CD4-positive, alpha-beta memory T cell (primary cell): Measurements from ENCODE around the gene IL10RA. TPM values are rescaled to one million over a fixed set of nuclear protein-coding genes. Genes with fewer than 3 reads are reported as not detected.
A peak's percentile ranks its signal among the peaks of the same experiment; 100 is the strongest.

Experiments used
- CTCF ChIA-PET: fragments of 350-600 bp; sonication (Branson Sonifier 250); formaldehyde crosslinking; loops from one replicate; lab custom pipeline; 2021; ENCODE audit warnings: inconsistent platforms; ENCODE audit not compliant: partially characterized antibody; lab: Charles Lee
- POLR2A ChIA-PET: fragments of 350-600 bp; sonication (Branson Sonifier 250); formaldehyde crosslinking; loops from one replicate; lab custom pipeline; 2021; ENCODE audit not compliant: partially characterized antibody; lab: Charles Lee
- DNase-seq, 5 donors: peaks; one replicate each; pipeline versions ENCODE4 v3.0.0 to v3.0.0-alpha.2; 2020 to 2022; ENCODE audit warnings: mixed read lengths in 1 of 5
- H3K27ac ChIP-seq: one replicate; pipeline ENCODE4 v1.7.0; 2013; ENCODE audit warnings: low read depth, low read length
- H3K27me3 ChIP-seq: 2 replicates; pipeline ENCODE4 v1.7.0; 2013; ENCODE audit warnings: mild to moderate bottlenecking, low read length, moderate library complexity; ENCODE audit not compliant: insufficient read depth
- H3K36me3 ChIP-seq: 2 replicates; pipeline ENCODE4 v1.7.0; 2013; ENCODE audit warnings: mild to moderate bottlenecking, low read length, moderate library complexity; ENCODE audit not compliant: insufficient read depth
- H3K4me1 ChIP-seq: 2 replicates; pipeline ENCODE4 v1.7.0; 2013; ENCODE audit warnings: mild to moderate bottlenecking, low read length, moderate library complexity; ENCODE audit not compliant: insufficient read depth
- H3K4me3 ChIP-seq, 2 donors: one replicate each; pipeline ENCODE4 v1.7.0; 2013; ENCODE audit warnings: low read length in 2 of 2, mild to moderate bottlenecking in 1 of 2
- H3K9me3 ChIP-seq, 2 donors: one replicate each; pipeline ENCODE4 v1.7.0; 2013; ENCODE audit warnings: low read length in 2 of 2, control low read depth in 1 of 2; ENCODE audit not compliant: control insufficient read depth in 1 of 2
- H3K27ac Mint-ChIP-seq, 7 donors: one replicate each; pipeline ENCODE4 v1.8.0; 2020 to 2021; ENCODE audit warnings: mixed read lengths in 7 of 7, mild to moderate bottlenecking in 6 of 7, inconsistent platforms in 3 of 7, moderate library complexity in 3 of 7
- H3K27me3 Mint-ChIP-seq, 2 donors: one replicate each; pipeline ENCODE4 v1.8.0; 2020 to 2021; ENCODE audit warnings: mixed read lengths in 2 of 2
- H3K36me3 Mint-ChIP-seq, 2 donors: one replicate each; pipeline ENCODE4 v1.8.0; 2020 to 2021; ENCODE audit warnings: mixed read lengths in 2 of 2, inconsistent platforms in 1 of 2, mild to moderate bottlenecking in 1 of 2
- H3K4me1 Mint-ChIP-seq, 4 donors: one replicate each; pipeline ENCODE4 v1.8.0; 2020 to 2021; ENCODE audit warnings: mixed read lengths in 4 of 4, mild to moderate bottlenecking in 1 of 4
- H3K4me3 Mint-ChIP-seq, 8 donors: one replicate each; pipeline ENCODE4 v1.8.0; 2020 to 2021; ENCODE audit warnings: mixed read lengths in 8 of 8, mild to moderate bottlenecking in 7 of 8, moderate library complexity in 6 of 8, inconsistent platforms in 3 of 8
- H3K9me3 Mint-ChIP-seq, 8 donors: one replicate each; pipeline ENCODE4 v1.8.0; 2020 to 2021; ENCODE audit warnings: mixed read lengths in 8 of 8, mild to moderate bottlenecking in 5 of 8, inconsistent platforms in 3 of 8, moderate library complexity in 1 of 8
- intact Hi-C: fragments of 100-400 bp; cut with micrococcal nuclease; formaldehyde crosslinking; loops from one replicate; pipeline ENCODE4 v1.15.1; 2023
- polyA plus RNA-seq, 2 donors: library from polyadenylated mRNA; unstranded; fragments of 300-500 nt; fragmentation: Illumina TruSeq; gene quantifications; one replicate each; pipeline ENCODE4 v1.2.3, GENCODE V29; 2021
- total RNA-seq, 2 experiments: library from RNA; stranded (reverse); gene quantifications; one replicate each; pipeline ENCODE4 v1.2.3, GENCODE V29; 2021

The IL10RA gene
- total RNA-seq (100 to 1,000 TPM; 398 to 406 TPM), polyA plus RNA-seq (100 to 1,000 TPM; 362 to 468 TPM)

DNA sequence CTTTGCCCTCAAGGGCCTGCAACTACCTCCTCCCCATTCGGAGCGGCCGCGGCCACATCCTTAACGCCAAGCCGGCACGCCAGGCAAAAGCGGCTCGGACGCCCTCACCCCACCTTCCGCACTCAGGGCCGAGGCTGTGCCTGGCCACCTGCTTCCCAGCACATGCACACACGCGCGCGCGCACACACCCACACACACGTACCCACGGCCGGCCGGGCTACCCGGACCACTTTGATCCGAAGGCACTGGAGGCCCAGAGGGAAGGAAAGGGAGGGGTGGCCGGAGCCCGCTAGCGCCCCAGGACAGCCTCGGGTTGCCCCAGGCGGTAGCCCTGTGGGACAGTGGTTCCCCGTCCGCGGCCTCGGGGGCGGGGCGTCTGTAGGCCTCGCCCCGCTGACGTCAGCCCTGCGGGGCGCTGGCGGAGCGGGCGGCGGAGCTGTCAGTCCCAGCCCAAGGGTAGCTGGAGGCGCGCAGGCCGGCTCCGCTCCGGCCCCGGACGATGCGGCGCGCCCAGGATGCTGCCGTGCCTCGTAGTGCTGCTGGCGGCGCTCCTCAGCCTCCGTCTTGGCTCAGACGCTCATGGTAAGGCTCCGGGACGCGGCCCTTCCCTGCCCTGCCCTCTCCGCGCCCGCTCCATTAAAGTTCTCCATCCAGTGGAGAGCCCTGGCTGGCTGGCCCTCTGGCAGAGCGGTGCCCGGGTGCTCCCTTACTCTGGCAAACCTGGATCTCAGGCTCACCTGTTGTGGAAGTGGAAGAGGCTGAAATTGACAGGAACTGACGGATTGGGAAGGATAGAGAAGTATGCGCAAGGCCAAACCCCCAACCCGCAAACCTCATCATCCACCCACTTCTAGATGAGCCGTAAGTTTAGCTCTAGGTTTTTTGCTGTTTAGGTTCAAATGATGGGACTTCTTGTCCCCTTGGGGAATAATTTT, at the start of gene IL10RA:
Gene IL10RA, plus strand, starts transcription at position 442 of the 935 bp plus-strand sequence. Its CDS starts 74 bp downstream, at position 516.
- Histone ChIP-seq H3K36me3 (peaks cover 36% of the 10 kb centered on the region), H3K4me3 (peak within 1 kb of the TSS; percentile 97 to 99), H3K4me1 (peaks cover 60% of the 10 kb centered on the region), H3K27me3 (no peaks in the 10 kb centered on the region), H3K9me3 (no peaks in the 10 kb centered on the region), H3K27ac (peak within 1 kb of the TSS; percentile 98)
- Mint-ChIP-seq H3K27me3 (no peaks in the 10 kb centered on the region), H3K4me1 (peaks cover 41 to 86% (median 57%) of the 10 kb centered on the region in 4 donors), H3K9me3 (peaks cover 0 to 3% (median 0%) of the 10 kb centered on the region in 8 donors), H3K27ac (peak within 1 kb of the TSS; percentile 89 to 98 (median 96)), H3K36me3 (peaks cover 51 to 53% of the 10 kb centered on the region in 2 donors), H3K4me3 (peak within 1 kb of the TSS; percentile 91 to 100 (median 94))
- intact Hi-C loops: loop anchor here (1.0 to 2.0 kb wide), 5 partner anchors 8 to 65 kb away; no protein-coding TSS in a partner anchor
- peak; percentile 82 to 85 (median 84) for DNase-seq
- ChIA-PET POLR2A (interaction anchor here (0.9 to 51.5 kb wide), 14 partner anchors 0 to 238 kb away, joined by 3 to 2125 read pairs (median 4); partner anchors contain the start of genes IL10RA and JAML), CTCF (interaction anchor here (1.1 to 24.4 kb wide), 10 partner anchors 14 to 178 kb away, joined by 3 to 402 read pairs (median 18); no protein-coding TSS in a partner anchor)

DNA sequence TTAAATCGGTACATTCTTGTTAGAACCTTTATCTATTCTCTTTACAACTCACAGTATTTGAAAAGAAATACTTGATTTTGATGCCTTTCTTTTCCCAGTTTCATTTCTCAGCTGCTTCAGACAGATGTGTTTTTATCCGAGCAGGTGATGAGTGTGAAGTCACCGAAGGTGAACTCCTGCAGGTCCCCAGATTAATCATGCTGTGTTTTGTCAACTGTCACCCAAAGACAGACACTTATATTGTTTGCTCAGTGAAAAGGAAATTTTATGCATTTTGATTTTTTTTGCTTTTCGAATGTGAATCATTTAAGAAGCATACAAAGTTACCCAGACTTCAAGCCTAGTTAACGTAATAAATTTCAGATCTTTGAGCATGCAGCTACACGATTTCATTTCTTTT, 49.2 kb upstream of the IL10RA start:
- Mint-ChIP-seq H3K4me1 (peaks cover 5 to 18% (median 15%) of the 10 kb centered on the region in 4 donors), H3K27me3 (no peaks in the 10 kb centered on the region), H3K36me3 (peaks cover 0 to under 1% of the 10 kb centered on the region in 2 donors), H3K9me3 (no peaks in the 10 kb centered on the region), H3K27ac (peak overlapping the region in 1 of 7 donors; percentile 6), H3K4me3 (no peak overlapping the region)
- Histone ChIP-seq H3K36me3 (no peaks in the 10 kb centered on the region), H3K4me1 (peaks cover 4% of the 10 kb centered on the region), H3K27me3 (no peaks in the 10 kb centered on the region), H3K27ac (no peak overlapping the region), H3K9me3 (no peaks in the 10 kb centered on the region), H3K4me3 (no peak overlapping the region)
- intact Hi-C loops: no loop called here
- DNase-seq: no peak
- ChIA-PET CTCF (interaction anchor here (0.6 to 2.9 kb wide), 6 partner anchors 10 to 1420 kb away, joined by 3 to 19 read pairs (median 4); no protein-coding TSS in a partner anchor), POLR2A (interaction anchor here (1.3 kb wide), 1 partner anchor 60 kb away, joined by 4 read pairs; no protein-coding TSS in a partner anchor)

DNA sequence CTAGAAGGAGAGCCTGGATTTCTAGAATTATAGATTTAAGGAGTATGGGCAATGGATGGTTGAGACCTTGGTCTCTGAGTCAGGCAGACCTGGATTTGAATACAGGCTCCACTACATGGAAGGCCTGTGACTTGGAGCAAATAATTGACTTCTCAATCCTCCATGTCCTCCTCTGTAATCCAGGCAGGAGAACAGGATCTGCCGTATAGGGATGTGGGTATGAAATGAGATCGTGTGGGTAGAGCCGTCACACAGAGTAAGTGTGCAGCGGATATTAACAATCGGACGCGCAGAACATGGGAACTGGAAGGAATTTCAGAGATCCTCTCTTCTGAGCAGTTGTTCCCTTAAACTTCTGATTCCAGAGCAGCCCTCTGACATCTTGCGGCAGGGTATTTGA, 45.5 kb upstream of the IL10RA start:
- ChIA-PET CTCF (no interaction called here), POLR2A (interaction anchor here (18.6 kb wide), 1 partner anchor 50 kb away, joined by 1750 read pairs; the partner anchor contains the start of gene IL10RA)
- Histone ChIP-seq H3K27ac (no peak overlapping the region), H3K27me3 (no peaks in the 10 kb centered on the region), H3K4me3 (no peak overlapping the region), H3K9me3 (no peaks in the 10 kb centered on the region), H3K36me3 (no peaks in the 10 kb centered on the region), H3K4me1 (peaks cover 17% of the 10 kb centered on the region)
- peaks cover 15 to 21% (median 17%) of the 10 kb centered on the region in 4 donors for H3K4me1 Mint-ChIP-seq
- no peak overlapping the region for H3K27ac Mint-ChIP-seq
- H3K4me3 Mint-ChIP-seq: peak overlapping the region in 1 of 8 donors; percentile 9
- intact Hi-C loops: no loop called here
- peaks cover 0 to 13% of the 10 kb centered on the region in 2 donors for H3K36me3 Mint-ChIP-seq
- H3K27me3 Mint-ChIP-seq: no peaks in the 10 kb centered on the region
- H3K9me3 Mint-ChIP-seq: peaks cover 0 to 4% (median 0%) of the 10 kb centered on the region in 8 donors
- no peak for DNase-seq

DNA sequence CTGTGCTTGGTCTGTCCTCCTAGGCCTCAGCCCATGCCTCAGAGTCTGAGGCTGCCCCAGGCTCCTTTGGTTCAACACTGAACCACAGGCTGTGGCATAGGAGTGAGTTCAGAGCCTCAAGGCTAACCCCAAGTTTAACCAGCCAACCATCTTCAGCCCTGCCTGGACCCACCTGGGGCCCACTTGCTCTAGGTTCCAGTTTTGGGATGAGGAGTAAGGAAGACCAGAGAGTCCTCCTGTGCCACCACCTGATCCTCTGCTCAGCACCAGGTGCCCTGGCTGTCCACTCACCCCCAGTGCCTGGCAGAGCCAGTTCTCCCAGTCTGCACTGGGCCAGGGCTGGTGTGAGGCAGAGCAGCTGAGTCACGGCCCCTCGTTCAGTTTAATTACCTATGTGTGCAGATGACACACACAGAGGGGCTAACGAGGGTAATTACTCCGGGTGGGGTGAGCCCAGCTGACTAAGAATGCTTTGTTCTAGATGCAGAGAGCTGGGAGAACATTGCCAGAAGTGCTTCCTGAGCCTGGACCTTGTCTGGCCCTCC, 45.0 kb upstream of the IL10RA start:
- H3K4me1 Mint-ChIP-seq: peaks cover 16 to 26% (median 20%) of the 10 kb centered on the region in 4 donors
- Histone ChIP-seq H3K4me3 (no peak overlapping the region), H3K9me3 (no peaks in the 10 kb centered on the region), H3K36me3 (no peaks in the 10 kb centered on the region), H3K27me3 (no peaks in the 10 kb centered on the region), H3K4me1 (peaks cover 17% of the 10 kb centered on the region), H3K27ac (no peak overlapping the region)
- peak in 1 of 5 donors; percentile 26 for DNase-seq
- H3K36me3 Mint-ChIP-seq: peaks cover 0 to 13% of the 10 kb centered on the region in 2 donors
- H3K4me3 Mint-ChIP-seq: no peak overlapping the region
- intact Hi-C loops: no loop called here
- peaks cover 0 to 4% (median 0%) of the 10 kb centered on the region in 8 donors for H3K9me3 Mint-ChIP-seq
- H3K27me3 Mint-ChIP-seq: no peaks in the 10 kb centered on the region
- CTCF ChIA-PET: interaction anchor here (1.0 to 14.0 kb wide), 5 partner anchors 98 to 515 kb away, joined by 3 to 400 read pairs (median 216); partner anchors contain the start of gene FXYD2
- H3K27ac Mint-ChIP-seq: no peak overlapping the region
- POLR2A ChIA-PET: interaction anchor here (18.6 kb wide), 1 partner anchor 50 kb away, joined by 1750 read pairs; the partner anchor contains the start of gene IL10RA

DNA sequence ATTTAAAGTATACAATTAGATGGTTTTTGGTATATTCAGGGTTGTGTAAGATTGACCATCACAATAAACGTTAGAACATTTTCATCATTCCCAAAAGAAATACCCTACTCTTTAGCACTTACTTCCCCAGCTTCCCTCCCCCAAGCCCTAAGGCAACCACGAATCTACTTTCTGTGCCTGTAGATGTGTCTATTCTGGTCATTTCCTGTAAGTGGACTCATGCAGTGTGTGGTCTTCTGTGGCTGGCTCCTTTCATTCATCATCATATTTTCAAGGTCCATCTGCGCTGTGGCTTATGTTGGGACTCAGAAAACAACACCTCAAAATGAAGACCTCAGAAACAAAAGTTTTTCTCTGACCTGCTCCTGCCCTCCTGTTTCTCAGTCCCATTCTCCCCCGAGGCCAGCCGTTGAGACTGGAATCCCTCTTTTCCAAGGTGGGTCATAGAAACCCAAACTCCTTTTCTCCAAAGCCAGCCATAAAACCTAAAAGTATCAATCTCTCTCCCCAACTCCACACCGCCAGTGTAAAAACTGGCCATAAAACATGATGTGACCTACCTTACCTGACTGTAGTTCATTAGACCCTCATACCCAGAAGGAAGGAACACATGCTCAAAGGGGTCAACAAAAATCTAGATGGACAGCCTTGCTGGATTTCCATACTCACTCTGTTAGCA, 44.1 kb upstream of the IL10RA start:
- ChIA-PET CTCF (interaction anchor here (1.0 to 14.0 kb wide), 8 partner anchors 10 to 516 kb away, joined by 3 to 400 read pairs (median 89); partner anchors contain the start of gene FXYD2), POLR2A (interaction anchor here (0.9 to 18.6 kb wide), 2 partner anchors 11 to 49 kb away, joined by 3 to 1750 read pairs; partner anchors contain the start of gene IL10RA)
- peaks cover 0 to 4% (median 0%) of the 10 kb centered on the region in 8 donors for H3K9me3 Mint-ChIP-seq
- Histone ChIP-seq H3K4me1 (peaks cover 26% of the 10 kb centered on the region), H3K9me3 (no peaks in the 10 kb centered on the region), H3K36me3 (no peaks in the 10 kb centered on the region), H3K4me3 (no peak overlapping the region), H3K27me3 (no peaks in the 10 kb centered on the region), H3K27ac (no peak overlapping the region)
- H3K36me3 Mint-ChIP-seq: peaks cover 0 to 13% of the 10 kb centered on the region in 2 donors
- no peak for DNase-seq
- no peak overlapping the region for H3K27ac Mint-ChIP-seq
- peaks cover 19 to 35% (median 27%) of the 10 kb centered on the region in 4 donors for H3K4me1 Mint-ChIP-seq
- intact Hi-C loops: no loop called here
- no peaks in the 10 kb centered on the region for H3K27me3 Mint-ChIP-seq
- H3K4me3 Mint-ChIP-seq: no peak overlapping the region

DNA sequence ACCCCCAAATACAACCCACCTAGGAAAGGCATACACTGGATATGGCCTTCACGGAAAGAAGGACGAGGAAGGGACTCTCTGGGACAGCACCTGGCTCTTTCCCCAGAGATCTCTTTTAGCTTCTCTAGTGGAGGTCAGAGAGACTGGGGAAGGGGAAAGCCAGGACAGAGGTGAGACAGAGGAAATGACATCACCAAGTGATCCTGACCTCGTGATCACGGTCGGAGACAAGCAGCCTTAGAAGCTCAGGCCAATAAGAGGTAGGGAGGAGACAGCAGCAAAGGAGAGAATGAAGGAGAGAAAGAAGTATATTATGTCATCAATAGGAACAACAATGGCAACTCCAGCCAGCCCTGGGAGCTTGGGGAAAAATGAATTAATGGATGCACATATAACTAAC, 41.6 kb upstream of the IL10RA start:
- Histone ChIP-seq H3K27me3 (no peaks in the 10 kb centered on the region), H3K9me3 (no peaks in the 10 kb centered on the region), H3K36me3 (no peaks in the 10 kb centered on the region), H3K4me1 (peaks cover 49% of the 10 kb centered on the region), H3K4me3 (no peak overlapping the region), H3K27ac (no peak overlapping the region)
- CTCF ChIA-PET: interaction anchor here (1.1 to 14.0 kb wide), 10 partner anchors 13 to 519 kb away, joined by 3 to 402 read pairs (median 172); partner anchors contain the start of genes FXYD2, IL10RA and TMPRSS13
- intact Hi-C loops: no loop called here
- Mint-ChIP-seq H3K27me3 (no peaks in the 10 kb centered on the region), H3K9me3 (peaks cover 0 to 4% (median 0%) of the 10 kb centered on the region in 8 donors), H3K27ac (peak overlapping the region in 5 of 7 donors; percentile 47 to 97 (median 73)), H3K4me1 (peaks cover 35 to 59% (median 47%) of the 10 kb centered on the region in 4 donors), H3K36me3 (peaks cover 0 to 13% of the 10 kb centered on the region in 2 donors), H3K4me3 (peak overlapping the region in 4 of 8 donors; percentile 0 to 12 (median 6))
- POLR2A ChIA-PET: interaction anchor here (18.6 kb wide), 1 partner anchor 46 kb away, joined by 1750 read pairs; the partner anchor contains the start of gene IL10RA
- DNase-seq: no peak
